Thyroid gland (tissue), 4 donors: ENCODE measurements around the gene FAM20B.

Experiments used
- CTCF ChIP-seq, 6 experiments: fragments of 200-600 bp in 3 of 6; fragments of 450-650 bp in 3 of 6; sonication (generic) in 3 of 6; IDR thresholded peaks; one replicate each; pipeline ENCODE4 v1.5.1; 2016 to 2019; ENCODE audit warnings: antibody characterized with exemption in 6 of 6, mild to moderate bottlenecking in 2 of 6, inconsistent platforms in 1 of 6, moderate library complexity in 1 of 6
- POLR2A ChIP-seq, 2 donors: fragments of 450-650 bp; IDR thresholded peaks; one replicate each; pipeline ENCODE4 v1.6.1; 2017; ENCODE audit warnings: antibody characterized with exemption in 2 of 2, mild to moderate bottlenecking in 2 of 2, moderate library complexity in 1 of 2

- TF ChIP-seq POLR2A (IDR thresholded peaks at IDR 0.05) (no peak), CTCF (IDR thresholded peaks at IDR 0.05) (no peak)
These were observed 65.2 kb downstream of the FAM20B start for GRCh38 chr1:179090923-179091322.
